Skeletal muscle tissue (tissue), 4 donors: ENCODE results near the gene RAB36. TPM values are rescaled to one million over a fixed set of nuclear protein-coding genes. Genes with fewer than 3 reads are reported as not detected.

ENCODE experiments used
- H3K27ac ChIP-seq: one replicate; pipeline ENCODE4 v1.7.0; 2013; ENCODE audit warnings: mild to moderate bottlenecking, low read depth, low read length, inconsistent platforms
- H3K27me3 ChIP-seq, 3 donors: one replicate each; pipeline ENCODE4 v1.7.0; 2013; ENCODE audit warnings: low read length in 3 of 3; ENCODE audit not compliant: control insufficient read depth in 3 of 3, insufficient read depth in 3 of 3
- H3K36me3 ChIP-seq, 3 donors: one replicate each; pipeline ENCODE4 v1.7.0; 2013; ENCODE audit warnings: low read length in 3 of 3; ENCODE audit not compliant: control insufficient read depth in 3 of 3, insufficient read depth in 3 of 3
- H3K4me1 ChIP-seq, 3 donors: one replicate each; pipeline ENCODE4 v1.7.0; 2013; ENCODE audit warnings: low read length in 3 of 3, mild to moderate bottlenecking in 3 of 3; ENCODE audit not compliant: control insufficient read depth in 3 of 3, insufficient read depth in 3 of 3
- H3K4me3 ChIP-seq, 3 donors: one replicate each; pipeline ENCODE4 v1.7.0; 2013; ENCODE audit warnings: low read length in 3 of 3
- H3K9ac ChIP-seq, 3 donors: one replicate each; pipeline ENCODE4 v1.7.0; 2013; ENCODE audit warnings: low read length in 3 of 3, mild to moderate bottlenecking in 3 of 3, moderate library complexity in 2 of 3, low read depth in 1 of 3
- H3K9me3 ChIP-seq, 3 donors: one replicate each; pipeline ENCODE4 v1.7.0; 2013; ENCODE audit warnings: low read length in 3 of 3; ENCODE audit not compliant: control insufficient read depth in 3 of 3
- total RNA-seq: library from RNA; depleted of rRNA; stranded (reverse); fragments of >200 nt; gene quantifications from one replicate; pipeline ENCODE4 v1.2.3, GENCODE V29; 2014
- donor health status: Osteomylitis.

The RAB36 gene
- total RNA-seq, 1 donor from 2014 or later: 0.52 TPM

GRCh38 chr22:23120415-23120899 is 24.8 kb upstream of the RAB36 start:
- Histone ChIP-seq H3K4me1 (peaks cover 0 to 4% (median 0%) of the 10 kb centered on the region in 3 donors), H3K27me3 (peaks cover 0 to 14% (median 5%) of the 10 kb centered on the region in 3 donors), H3K9me3 (no peaks in the 10 kb centered on the region), H3K4me3 (no peak overlapping the region), H3K9ac (peak overlapping the region in 1 of 3 donors; percentile 10), H3K36me3 (no peaks in the 10 kb centered on the region), H3K27ac (no peak overlapping the region)

GRCh38 chr22:23121000-23121421 is 24.3 kb upstream of the RAB36 start:
- Histone ChIP-seq H3K4me3 (no peak overlapping the region), H3K27ac (no peak overlapping the region), H3K9me3 (no peaks in the 10 kb centered on the region), H3K27me3 (peaks cover 0 to 14% (median 5%) of the 10 kb centered on the region in 3 donors), H3K36me3 (no peaks in the 10 kb centered on the region), H3K9ac (peak overlapping the region in 1 of 3 donors; percentile 10), H3K4me1 (peaks cover 0 to 4% (median 0%) of the 10 kb centered on the region in 3 donors)

- Histone ChIP-seq H3K4me1 (peaks cover 0 to 4% (median 0%) of the 10 kb centered on the region in 3 donors), H3K27ac (no peak overlapping the region), H3K4me3 (no peak overlapping the region), H3K36me3 (no peaks in the 10 kb centered on the region), H3K27me3 (peaks cover 0 to 14% (median 5%) of the 10 kb centered on the region in 3 donors), H3K9me3 (no peaks in the 10 kb centered on the region), H3K9ac (no peak overlapping the region)
Observed at GRCh38 chr22:23121424-23121823, 23.9 kb upstream of the RAB36 start.

- peaks cover 1 to 15% (median 9%) of the 10 kb centered on the region in 3 donors for H3K27me3 ChIP-seq
- peaks cover 0 to 4% (median 0%) of the 10 kb centered on the region in 3 donors for H3K4me1 ChIP-seq
- H3K9ac ChIP-seq: no peak overlapping the region
- H3K36me3 ChIP-seq: no peaks in the 10 kb centered on the region
- H3K4me3 ChIP-seq: no peak overlapping the region
- no peak overlapping the region for H3K27ac ChIP-seq
- no peaks in the 10 kb centered on the region for H3K9me3 ChIP-seq
Observed at GRCh38 chr22:23122216-23122957, 22.9 kb upstream of the RAB36 start.

DNA sequence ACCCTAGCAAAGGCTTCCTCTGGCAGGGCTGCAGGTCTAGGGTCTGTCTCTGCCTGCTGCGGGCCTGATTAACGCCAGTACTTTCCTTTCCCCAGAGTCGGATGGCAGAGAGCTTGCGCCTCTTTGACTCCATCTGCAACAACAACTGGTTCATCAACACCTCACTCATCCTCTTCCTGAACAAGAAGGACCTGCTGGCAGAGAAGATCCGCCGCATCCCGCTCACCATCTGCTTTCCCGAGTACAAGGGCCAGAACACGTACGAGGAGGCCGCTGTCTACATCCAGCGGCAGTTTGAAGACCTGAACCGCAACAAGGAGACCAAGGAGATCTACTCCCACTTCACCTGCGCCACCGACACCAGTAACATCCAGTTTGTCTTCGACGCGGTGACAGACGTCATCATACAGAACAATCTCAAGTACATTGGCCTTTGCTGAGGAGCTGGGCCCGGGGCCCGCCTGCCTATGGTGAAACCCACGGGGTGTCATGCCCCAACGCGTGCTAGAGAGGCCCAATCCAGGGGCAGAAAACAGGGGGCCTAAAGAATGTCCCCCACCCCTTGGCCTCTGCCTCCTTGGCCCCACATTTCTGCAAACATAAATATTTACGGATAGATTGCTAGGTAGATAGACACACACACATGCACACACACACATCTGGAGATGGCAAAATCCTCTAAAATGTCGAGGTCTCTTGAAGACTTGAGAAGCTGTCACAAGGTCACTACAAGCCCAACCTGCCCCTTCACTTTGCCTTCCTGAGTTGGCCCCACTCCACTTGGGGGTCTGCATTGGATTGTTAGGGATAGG is 22.1 kb upstream of the RAB36 start:
- Histone ChIP-seq H3K9me3 (no peaks in the 10 kb centered on the region), H3K4me1 (peaks cover 2 to 4% (median 3%) of the 10 kb centered on the region in 3 donors), H3K36me3 (no peaks in the 10 kb centered on the region), H3K9ac (no peak overlapping the region), H3K27me3 (peaks cover 2 to 15% (median 9%) of the 10 kb centered on the region in 3 donors), H3K27ac (no peak overlapping the region), H3K4me3 (no peak overlapping the region)

- H3K4me3 ChIP-seq: no peak overlapping the region
- no peak overlapping the region for H3K27ac ChIP-seq
- no peaks in the 10 kb centered on the region for H3K36me3 ChIP-seq
- no peak overlapping the region for H3K9ac ChIP-seq
- H3K4me1 ChIP-seq: peaks cover 6 to 8% (median 6%) of the 10 kb centered on the region in 3 donors
- H3K27me3 ChIP-seq: peaks cover 2 to 15% (median 9%) of the 10 kb centered on the region in 3 donors
- no peaks in the 10 kb centered on the region for H3K9me3 ChIP-seq
Observed at GRCh38 chr22:23123804-23124254, 21.4 kb upstream of the RAB36 start.

DNA sequence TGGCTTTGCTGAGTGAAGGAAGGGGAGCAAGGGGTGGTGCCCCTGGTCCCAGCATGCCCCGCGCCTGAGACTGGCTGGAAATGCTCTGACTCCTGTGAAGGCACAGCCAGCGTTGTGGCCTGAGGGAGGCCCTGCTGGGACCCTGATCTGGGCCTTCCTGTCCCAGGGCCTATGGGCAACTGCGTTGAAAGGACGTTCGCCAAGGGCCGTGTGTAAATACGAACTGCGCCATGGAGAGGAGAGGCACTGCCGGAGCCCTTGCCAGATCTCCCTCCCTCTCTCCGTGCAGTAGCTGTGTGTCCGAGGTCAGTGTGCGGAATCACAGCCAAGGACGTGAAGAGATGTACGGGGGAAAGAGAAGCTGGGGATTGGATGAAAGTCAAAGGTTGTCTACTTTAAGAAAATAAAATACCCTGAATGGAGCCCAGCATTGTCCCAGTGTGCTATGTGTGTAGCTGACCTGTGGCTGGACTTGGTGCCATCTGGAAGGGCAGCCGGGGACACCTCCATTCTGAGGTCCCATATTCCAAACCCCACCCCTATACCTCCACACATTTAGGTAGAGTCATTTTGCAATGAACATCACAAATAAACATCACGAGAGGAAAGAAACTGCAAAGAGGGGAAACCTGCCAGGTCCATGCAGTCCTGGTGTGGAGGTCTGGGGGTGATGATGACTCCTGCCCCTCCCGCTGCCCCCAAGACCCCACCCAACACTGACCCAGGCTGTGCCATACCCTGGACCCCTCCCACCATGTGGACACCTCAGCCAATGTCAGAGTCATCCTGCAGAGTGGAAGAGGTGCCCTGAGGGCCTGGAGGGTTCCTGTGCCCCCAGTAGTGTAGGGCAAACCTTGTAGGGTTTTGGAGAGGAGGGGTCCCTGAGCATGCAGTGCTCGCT is 20.4 kb upstream of the RAB36 start:
- H3K4me3 ChIP-seq: no peak overlapping the region
- H3K4me1 ChIP-seq: peaks cover 4 to 8% (median 6%) of the 10 kb centered on the region in 3 donors
- H3K27ac ChIP-seq: no peak overlapping the region
- no peak overlapping the region for H3K9ac ChIP-seq
- peaks cover 2 to 18% (median 9%) of the 10 kb centered on the region in 3 donors for H3K27me3 ChIP-seq
- H3K9me3 ChIP-seq: no peaks in the 10 kb centered on the region
- no peaks in the 10 kb centered on the region for H3K36me3 ChIP-seq

DNA sequence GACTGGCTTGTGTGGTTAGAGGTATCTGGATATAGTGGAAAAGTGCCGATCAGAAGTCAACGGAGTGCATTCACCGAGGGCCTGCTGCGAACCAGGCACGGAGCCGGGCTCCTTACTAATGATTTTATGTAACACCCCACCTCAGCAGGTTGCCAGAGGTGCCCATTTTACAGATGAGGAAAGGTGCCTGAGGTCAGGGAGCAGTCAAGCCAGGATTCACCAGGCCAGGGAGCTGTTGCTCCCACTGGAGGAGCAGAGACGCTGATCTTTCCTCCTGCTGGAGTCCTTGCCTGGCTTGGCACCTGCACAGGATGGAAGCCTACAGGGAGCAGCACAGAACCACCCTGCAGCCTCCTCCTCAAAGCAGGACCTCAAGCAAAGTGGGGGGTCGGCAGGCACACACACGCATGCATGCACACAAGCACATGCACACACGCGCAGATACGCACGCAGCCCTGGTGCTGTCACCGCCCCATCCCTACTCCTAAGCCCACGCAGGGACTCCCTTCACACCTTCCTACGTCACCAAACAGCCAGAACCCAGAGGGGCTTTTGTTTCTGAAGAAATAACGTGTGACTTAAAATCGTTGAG is 19.7 kb upstream of the RAB36 start:
- Histone ChIP-seq H3K36me3 (no peaks in the 10 kb centered on the region), H3K9ac (no peak overlapping the region), H3K27me3 (peaks cover 2 to 10% (median 9%) of the 10 kb centered on the region in 3 donors), H3K4me1 (peaks cover 4 to 8% (median 6%) of the 10 kb centered on the region in 3 donors), H3K9me3 (no peaks in the 10 kb centered on the region), H3K27ac (no peak overlapping the region), H3K4me3 (no peak overlapping the region)
